ENCODE results near the gene RNF223.
"Not testable (repeated sequence)": the region's sequence is repeated elsewhere in the genome, so short reads cannot be mapped to it uniquely, and the experiment has no call there.

RNF223 gene

GRCh38 chr1:1072849-1073742, 1.0 kb downstream of the RNF223 start:
- DNase-seq (ENCODE audit: low read depth, low spot score): no peak

- no peak for DNase-seq (ENCODE audit: low read depth, low spot score)
These were observed 1.7 kb downstream of the RNF223 start for GRCh38 chr1:1072299-1072848.

GRCh38 chr1:1071486-1072298, 2.4 kb downstream of the RNF223 start:
- DNase-seq (ENCODE audit: low read depth, low spot score): no peak

GRCh38 chr1:1069711-1070676, 4.1 kb downstream of the RNF223 start:
- no peak for DNase-seq (ENCODE audit: low read depth, low spot score)

DNA sequence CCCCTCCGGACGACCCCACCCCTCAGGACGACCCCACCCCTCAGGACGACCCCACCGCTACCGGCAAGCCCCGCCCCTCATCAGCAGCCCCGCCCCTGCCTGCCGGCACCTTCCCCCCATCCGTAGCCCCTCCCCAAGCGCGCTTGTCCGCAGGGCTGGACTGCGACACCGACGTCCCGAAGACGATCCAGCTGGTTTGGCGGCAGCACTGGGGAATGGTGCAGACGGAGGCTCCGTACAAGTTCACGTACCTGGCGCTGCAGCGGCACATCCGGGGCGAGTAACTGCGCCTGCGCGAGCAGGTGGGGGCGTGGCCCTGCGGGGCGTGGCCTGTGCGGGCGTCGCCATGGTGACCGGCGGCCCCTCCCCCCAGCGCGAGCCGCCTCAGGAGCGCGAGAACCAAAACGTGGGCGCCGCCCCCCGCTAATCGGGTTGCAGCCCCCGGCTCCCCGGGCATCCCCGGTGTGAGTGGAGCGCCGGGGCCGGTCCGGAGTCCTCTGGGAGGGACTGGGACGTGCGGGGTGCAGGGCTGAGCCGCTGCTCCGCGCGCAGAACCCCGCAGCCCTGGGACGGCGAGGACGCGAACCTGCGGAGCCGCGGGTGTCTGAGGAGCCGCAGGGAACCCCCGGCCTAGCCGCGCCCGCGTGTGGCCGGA, 4.9 kb downstream of the RNF223 start:
- no peak for DNase-seq (ENCODE audit: low read depth, low spot score)

DNA sequence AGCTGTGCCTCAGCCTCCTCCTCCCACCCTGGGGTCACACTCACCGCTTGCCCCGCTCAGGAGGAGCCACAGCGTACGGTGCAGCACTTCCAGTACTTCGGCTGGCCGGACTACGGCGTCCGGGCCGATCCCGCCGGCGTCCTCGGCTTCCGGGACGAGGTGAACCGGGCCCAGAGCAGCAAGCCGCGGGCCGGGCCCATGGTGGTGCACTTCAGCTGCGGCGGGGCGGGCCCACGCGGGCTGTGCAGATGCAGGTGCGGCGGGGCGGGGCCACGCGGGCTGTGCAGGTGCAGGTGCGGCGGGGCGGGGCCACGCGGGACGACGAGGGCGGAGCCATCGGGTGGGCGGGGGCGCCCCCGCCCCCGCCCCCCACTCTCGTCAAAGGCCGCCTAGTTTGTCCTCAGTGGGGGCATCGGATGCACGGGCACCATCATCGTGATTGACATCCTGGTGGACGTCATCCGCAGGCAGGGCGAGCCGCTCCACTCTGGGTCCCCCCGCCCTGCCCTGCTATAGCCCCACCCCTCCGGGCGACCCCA, 5.5 kb downstream of the RNF223 start:
- no peak for DNase-seq (ENCODE audit: low read depth, low spot score)

DNA sequence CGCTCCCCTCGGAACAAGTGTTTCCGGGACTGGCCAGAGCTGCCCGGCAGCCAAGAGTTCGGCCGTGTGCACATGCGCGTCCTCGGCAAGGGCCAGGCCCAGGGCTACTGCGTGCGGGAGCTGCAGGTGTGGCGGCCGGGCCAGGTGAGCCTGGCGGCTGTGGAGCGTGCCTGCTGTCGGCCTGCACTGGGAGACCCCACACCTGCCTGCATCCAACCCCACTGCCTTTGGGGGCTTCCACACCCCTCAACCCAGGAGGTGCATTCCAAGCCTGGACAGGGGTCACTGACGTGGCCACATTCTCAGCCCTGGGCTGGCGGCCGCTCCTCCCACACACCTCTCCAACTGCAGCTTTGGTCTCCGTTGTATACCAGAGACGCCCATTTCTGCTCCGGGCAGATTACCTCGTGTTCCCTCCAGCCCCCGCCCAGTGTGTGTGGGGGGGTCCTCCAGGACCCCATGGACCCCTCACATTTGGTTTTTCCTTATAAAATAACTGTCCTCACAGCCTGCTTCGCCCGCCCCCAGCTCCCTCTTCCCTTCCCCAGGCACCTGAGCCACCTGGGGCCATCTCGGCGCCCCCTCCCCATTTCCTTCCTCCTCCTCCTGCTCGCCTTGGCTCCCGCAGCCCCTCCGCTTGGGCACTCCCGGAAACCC, 6.1 kb downstream of the RNF223 start:
- no peak for DNase-seq (ENCODE audit: low read depth, low spot score)

GRCh38 chr1:1067284-1067859, 6.7 kb downstream of the RNF223 start:
- no peak for DNase-seq (ENCODE audit: low read depth, low spot score)

GRCh38 chr1:1066403-1067283, 7.5 kb downstream of the RNF223 start:
- DNase-seq (ENCODE audit: low read depth, low spot score): no peak

GRCh38 chr1:1065940-1066304, 8.2 kb downstream of the RNF223 start:
- not testable (repeated sequence) for DNase-seq (ENCODE audit: low read depth, low spot score)

DNA sequence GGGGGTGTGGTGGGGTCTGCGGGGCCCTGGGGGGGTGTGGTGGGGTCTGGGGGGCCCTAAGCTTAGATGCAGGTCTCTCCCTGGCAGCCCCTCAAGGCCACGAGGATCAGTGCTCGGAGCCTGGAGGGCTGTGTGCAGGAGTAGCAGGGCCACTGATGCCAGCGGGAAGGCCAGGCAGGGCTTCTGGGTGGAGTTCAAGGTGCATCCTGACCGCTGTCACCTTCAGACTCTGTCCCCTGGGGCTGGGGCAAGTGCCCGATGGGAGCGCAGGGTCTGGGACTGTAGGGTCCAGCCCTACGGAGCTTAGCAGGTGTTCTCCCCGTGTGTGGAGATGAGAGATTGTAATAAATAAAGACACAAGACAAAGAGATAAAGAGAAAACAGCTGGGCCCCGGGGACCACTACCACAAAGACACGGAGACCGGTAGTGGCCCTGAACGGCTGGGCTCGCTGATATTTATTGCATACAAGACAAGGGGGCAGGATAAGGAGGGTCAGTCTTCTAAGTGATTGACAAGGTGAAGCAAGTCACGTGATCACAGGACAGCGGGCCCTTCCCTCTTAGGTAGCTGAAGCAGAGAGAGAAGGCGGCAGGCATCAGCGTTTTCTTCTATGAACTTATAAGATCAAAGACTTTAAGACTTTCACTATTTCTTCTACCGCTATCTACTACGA, 8.7 kb downstream of the RNF223 start:
- no peak for DNase-seq (ENCODE audit: low read depth, low spot score)

- no peak for DNase-seq (ENCODE audit: low read depth, low spot score)
These were observed 9.9 kb downstream of the RNF223 start for GRCh38 chr1:1063945-1064831.

DNA sequence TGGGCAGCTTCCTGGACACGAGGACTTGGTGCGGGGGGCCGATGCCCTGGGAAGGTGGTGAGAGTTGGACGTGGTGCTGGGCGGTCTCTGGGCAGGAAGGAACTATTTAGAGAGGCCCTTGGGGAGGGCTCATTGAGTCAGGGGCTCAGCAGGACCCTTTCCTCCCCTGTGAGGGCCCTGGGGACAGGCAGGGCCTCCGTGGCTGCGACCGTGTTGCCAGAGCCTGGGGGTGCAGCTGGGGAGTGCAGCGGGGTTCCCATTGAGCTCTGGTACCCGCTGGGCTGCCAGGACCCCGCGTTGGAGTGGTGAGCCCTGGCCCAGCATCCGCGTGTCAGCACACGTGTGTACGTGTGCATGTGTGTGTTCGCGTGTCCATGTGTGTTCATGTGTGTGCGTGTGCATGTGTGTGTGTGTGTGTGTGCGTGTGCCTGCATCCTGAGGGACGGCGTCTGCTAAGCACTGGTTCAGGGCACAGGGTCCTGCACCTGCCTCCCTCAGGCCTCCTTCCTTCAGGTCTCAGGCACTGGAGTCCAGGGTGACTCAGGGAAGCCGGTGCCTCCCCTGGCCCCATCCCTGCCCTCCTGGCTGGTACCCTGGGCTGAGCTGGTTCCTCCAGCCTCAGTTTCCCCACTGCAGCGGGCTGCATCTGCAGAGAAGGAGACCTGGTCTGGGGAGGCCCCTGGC, 10.7 kb downstream of the RNF223 start:
- DNase-seq (ENCODE audit: low read depth, low spot score): no peak

- DNase-seq (ENCODE audit: low read depth, low spot score): no peak
These were observed 11.6 kb downstream of the RNF223 start for GRCh38 chr1:1062348-1063163.

GRCh38 chr1:1061682-1062345, 12.3 kb downstream of the RNF223 start:
- DNase-seq (ENCODE audit: low read depth, low spot score): no peak
